Measurements from ENCODE around the gene ZNF605. TPM values are rescaled to one million over a fixed set of nuclear protein-coding genes. Genes with fewer than 3 reads are reported as not detected.
"Not testable (repeated sequence)": the region's sequence is repeated elsewhere in the genome, so short reads cannot be mapped to it uniquely, and the experiment has no call there.

ZNF605 gene
- total and polyA plus RNA-seq, 9 donors = 5.2 to 20.9 (median 10.5) TPM

DNA sequence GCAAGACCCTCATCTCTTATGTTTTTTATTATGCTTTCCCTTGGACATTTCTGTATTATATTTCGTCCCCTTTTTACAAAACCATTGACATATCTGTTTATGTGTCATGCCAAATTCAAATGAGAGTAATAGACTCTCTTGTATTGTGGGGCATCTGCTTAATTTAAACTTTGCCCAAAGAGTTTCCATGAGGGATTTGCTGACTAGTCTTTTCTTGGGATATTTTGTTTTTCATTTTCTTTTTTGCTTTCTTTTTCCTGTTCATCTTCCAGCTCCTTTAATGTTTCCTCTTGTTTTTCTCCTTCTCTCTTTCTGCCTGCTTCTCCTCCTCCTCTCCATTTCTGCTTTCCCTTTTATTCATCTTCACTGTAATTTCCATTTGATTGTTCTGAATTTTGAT is 16.3 kb upstream of the ZNF605 start:
- DNase-seq = no peak
- H3K27ac ChIP-seq = no peak overlapping the region
- H3K36me3 ChIP-seq = no peaks in the 10 kb centered on the region
- 60 to 73% (median 68%) methylated on average over 1 of the region's 1 CpG for WGBS, 3 donors
- no peaks in the 10 kb centered on the region for H3K27me3 ChIP-seq
- TF ChIP-seq, protein P1, sequence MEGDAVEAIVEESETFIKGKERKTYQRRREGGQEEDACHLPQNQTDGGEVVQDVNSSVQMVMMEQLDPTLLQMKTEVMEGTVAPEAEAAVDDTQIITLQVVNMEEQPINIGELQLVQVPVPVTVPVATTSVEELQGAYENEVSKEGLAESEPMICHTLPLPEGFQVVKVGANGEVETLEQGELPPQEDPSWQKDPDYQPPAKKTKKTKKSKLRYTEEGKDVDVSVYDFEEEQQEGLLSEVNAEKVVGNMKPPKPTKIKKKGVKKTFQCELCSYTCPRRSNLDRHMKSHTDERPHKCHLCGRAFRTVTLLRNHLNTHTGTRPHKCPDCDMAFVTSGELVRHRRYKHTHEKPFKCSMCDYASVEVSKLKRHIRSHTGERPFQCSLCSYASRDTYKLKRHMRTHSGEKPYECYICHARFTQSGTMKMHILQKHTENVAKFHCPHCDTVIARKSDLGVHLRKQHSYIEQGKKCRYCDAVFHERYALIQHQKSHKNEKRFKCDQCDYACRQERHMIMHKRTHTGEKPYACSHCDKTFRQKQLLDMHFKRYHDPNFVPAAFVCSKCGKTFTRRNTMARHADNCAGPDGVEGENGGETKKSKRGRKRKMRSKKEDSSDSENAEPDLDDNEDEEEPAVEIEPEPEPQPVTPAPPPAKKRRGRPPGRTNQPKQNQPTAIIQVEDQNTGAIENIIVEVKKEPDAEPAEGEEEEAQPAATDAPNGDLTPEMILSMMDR (IDR thresholded peaks at IDR 0.05) = no peak
- no peak for TF ChIP-seq POLR2A (IDR thresholded peaks at IDR 0.05)
- no peak for TF ChIP-seq EP300 (IDR thresholded peaks at IDR 0.05)
- intact Hi-C loops (cut with DNase I) = no loop called here
- H3K9me3 ChIP-seq = peaks cover 0 to 9% of the 10 kb centered on the region in 2 donors
- H3K4me3 ChIP-seq = no peak overlapping the region
- no peaks in the 10 kb centered on the region for H3K4me1 ChIP-seq (ENCODE audit: insufficient read depth)

DNA sequence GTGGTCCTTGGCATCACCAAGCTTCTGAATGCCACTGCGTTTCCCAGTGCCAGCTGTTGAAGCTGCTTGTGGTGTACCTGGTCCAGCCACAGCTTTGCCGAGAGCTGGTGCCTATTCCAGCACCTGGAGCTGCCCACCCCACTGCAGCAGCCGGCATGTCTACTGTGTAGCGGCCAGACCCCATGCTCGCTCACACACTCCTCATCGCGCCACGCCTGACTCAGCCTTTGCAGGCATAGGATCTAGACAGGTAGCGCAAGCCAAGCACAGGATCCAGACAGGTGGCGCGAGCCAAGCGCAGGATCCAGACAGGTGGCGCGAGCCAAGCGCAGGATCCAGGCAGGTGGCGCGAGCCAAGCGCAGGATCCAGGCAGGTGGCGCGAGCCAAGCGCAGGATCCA is 11.6 kb upstream of the ZNF605 start:
- WGBS, 3 donors = 87 to 98% (median 89%) methylated on average over 21 of the region's 21 CpGs
- Histone ChIP-seq H3K9me3 (peaks cover 0 to 12% of the 10 kb centered on the region in 2 donors), H3K4me1 (ENCODE audit: insufficient read depth) (no peaks in the 10 kb centered on the region), H3K4me3 (no peak overlapping the region), H3K36me3 (no peaks in the 10 kb centered on the region), H3K27ac (no peak overlapping the region), H3K27me3 (no peaks in the 10 kb centered on the region)
- intact Hi-C loops (cut with DNase I) = no loop called here
- TF ChIP-seq POLR2A (IDR thresholded peaks at IDR 0.05) (no peak), EP300 (IDR thresholded peaks at IDR 0.05) (no peak)
- TF ChIP-seq, protein P1 (IDR thresholded peaks at IDR 0.05) = no peak
- DNase-seq = no peak

DNA sequence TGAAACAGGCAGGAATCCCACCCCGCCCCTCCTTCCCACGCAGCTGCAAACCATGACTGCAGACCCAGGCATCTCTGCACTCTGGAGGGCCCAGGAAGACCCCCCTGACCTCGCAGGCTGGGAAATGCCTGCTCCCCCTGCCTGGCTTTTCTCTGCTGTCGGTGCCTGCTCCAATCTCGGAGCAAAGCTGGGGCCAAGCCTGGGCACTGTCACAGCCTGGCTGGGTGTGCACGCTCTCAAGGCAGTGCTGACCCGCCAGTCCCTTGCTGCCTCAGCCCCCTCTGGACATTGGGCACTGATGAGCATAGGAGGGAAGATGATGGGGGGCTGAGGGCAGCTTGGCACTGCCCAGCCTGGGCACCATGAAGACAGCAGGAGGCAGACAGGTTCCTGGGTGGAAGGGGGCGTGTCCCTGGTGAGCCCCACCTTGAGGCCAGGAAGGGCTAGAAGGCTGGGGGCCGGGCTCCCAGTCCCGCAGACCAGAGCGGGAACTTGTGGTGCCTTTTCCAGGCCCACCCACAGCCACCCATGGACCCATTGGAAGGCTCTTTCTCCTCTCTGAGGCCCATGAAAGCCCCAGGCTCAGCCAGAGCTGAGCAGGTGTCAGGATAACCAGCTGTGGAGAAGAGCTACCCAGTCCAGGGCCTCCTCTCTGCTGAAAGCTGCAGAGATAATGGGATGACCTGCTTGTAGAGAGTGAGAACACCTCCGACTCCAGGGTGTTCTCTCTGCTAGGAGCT is 10.7 kb upstream of the ZNF605 start:
- Histone ChIP-seq H3K27me3 (no peaks in the 10 kb centered on the region), H3K36me3 (no peaks in the 10 kb centered on the region), H3K4me3 (no peak overlapping the region), H3K9me3 (peaks cover 0 to 12% of the 10 kb centered on the region in 2 donors), H3K4me1 (ENCODE audit: insufficient read depth) (no peaks in the 10 kb centered on the region), H3K27ac (no peak overlapping the region)
- intact Hi-C loops (cut with DNase I) = no loop called here
- no peak for DNase-seq
- TF ChIP-seq, protein P1 (IDR thresholded peaks at IDR 0.05) = no peak
- TF ChIP-seq POLR2A (IDR thresholded peaks at IDR 0.05) (no peak), EP300 (IDR thresholded peaks at IDR 0.05) (no peak)
- 94 to 96% (median 95%) methylated on average over 12 of the region's 12 CpGs for WGBS, 3 donors

DNA sequence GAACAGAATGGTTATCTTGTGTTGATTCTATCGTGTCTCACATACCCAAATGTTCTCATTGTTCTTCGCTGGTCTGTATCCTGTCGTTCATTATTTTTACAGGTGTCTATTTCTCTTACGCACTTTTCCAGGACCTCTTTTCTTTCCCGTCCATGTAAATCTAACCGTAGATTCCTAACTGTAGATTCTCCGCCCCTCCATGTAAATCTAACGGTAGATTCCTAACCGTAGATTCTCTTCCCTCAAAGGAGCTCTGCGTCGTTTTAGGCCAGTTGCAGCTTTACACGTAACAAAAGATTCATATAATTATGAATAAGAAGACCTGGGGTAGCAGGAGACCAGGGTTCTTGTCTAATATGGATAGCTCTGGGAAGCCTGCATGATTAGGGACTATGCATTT is 9.7 kb upstream of the ZNF605 start:
- H3K27ac ChIP-seq = no peak overlapping the region
- intact Hi-C loops (cut with DNase I) = no loop called here

DNA sequence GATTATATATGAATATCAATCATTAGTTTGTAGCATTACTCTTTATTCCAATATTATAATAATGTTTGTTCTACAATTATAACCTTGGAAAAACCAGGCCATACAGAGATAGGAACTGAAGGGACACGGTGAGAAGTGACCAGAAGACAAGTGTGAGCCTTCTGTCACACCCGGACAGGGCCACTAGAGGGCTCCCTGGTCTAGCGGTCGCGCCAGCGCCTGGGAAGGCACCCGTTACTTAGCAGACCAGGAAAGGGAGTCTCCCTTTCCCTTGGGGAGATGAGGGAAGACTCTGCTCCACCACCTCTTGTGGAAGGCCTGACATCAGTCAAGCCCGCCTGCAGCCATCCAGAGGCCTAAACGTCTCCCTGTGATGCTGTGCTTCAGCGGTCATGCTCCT is 7.8 kb upstream of the ZNF605 start:
- H3K4me3 ChIP-seq; H3K4me1 ChIP-seq (ENCODE audit: insufficient read depth); H3K27ac ChIP-seq; H3K27me3 ChIP-seq; intact Hi-C loops (cut with DNase I); DNase-seq; H3K36me3 ChIP-seq: not testable (repeated sequence)
- WGBS, 3 donors = 47 to 55% (median 53%) methylated on average over 10 of the region's 10 CpGs
- H3K9me3 ChIP-seq = peaks cover 0 to 12% of the 10 kb centered on the region in 2 donors

More for the DNA sequence above, 9.7 kb upstream of the ZNF605 start:
- 93 to 95% (median 95%) methylated on average over 12 of the region's 12 CpGs for WGBS, 3 donors
- H3K4me1 ChIP-seq (ENCODE audit: insufficient read depth) = no peaks in the 10 kb centered on the region
- no peaks in the 10 kb centered on the region for H3K36me3 ChIP-seq
- TF ChIP-seq EP300 (IDR thresholded peaks at IDR 0.05) (no peak), POLR2A (IDR thresholded peaks at IDR 0.05) (no peak)
- TF ChIP-seq, protein P1 (IDR thresholded peaks at IDR 0.05) = no peak
- no peak overlapping the region for H3K4me3 ChIP-seq
- DNase-seq = no peak
- H3K27me3 ChIP-seq = no peaks in the 10 kb centered on the region
- H3K9me3 ChIP-seq = peaks cover 0 to 12% of the 10 kb centered on the region in 2 donors

DNA sequence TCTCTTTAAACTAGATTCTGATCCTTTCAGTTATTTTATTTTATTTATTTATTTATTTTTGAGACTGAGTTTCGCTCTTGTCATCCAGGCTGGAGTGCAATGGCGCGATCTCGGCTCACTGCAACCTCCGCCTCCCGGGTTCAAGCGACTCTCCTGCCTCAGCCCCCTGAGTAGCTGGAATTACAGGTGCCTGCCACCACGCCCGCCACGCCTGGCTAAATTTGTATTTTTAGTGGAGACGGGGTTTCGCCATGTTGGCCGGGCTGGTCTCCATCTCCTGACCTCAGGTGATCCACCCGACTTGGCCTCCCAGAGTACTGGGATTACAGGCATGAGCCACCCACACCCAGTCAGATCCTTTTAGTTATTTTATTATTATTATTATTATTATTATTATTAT is 5.7 kb upstream of the ZNF605 start:
- H3K9me3 ChIP-seq; H3K27ac ChIP-seq; H3K4me1 ChIP-seq (ENCODE audit: insufficient read depth); intact Hi-C loops (cut with DNase I); H3K36me3 ChIP-seq; H3K4me3 ChIP-seq; H3K27me3 ChIP-seq; DNase-seq: not testable (repeated sequence)
- WGBS, 3 donors = 97 to 98% (median 97%) methylated on average over 14 of the region's 14 CpGs

All from ovary (tissue), 9 donors.